Measurements from ENCODE around the gene KRTAP4-7. TPM values are rescaled to one million over a fixed set of nuclear protein-coding genes. Genes with fewer than 3 reads are reported as not detected.
A peak's percentile ranks its signal among the peaks of the same experiment; 100 is the strongest.
"Not testable (repeated sequence)": the region's sequence is repeated elsewhere in the genome, so short reads cannot be mapped to it uniquely, and the experiment has no call there.

Gene KRTAP4-7
- total RNA-seq, 1 experiment from 2014 or later: not detected

GRCh38 chr17:41042953-41043352 is 41.0 kb upstream of the KRTAP4-7 start (continued):
- TF ChIP-seq SP1 (IDR thresholded peaks at IDR 0.05; ENCODE audit: low read depth) (no peak), EZH2phosphoT487 (IDR thresholded peaks at IDR 0.05; ENCODE audit: borderline replicate concordance) (no peak)

- H3K27ac ChIP-seq (ENCODE audit: low read depth, low read length); H3K4me2 ChIP-seq (ENCODE audit: low read length); BruUV-seq (replicated peaks); H3K4me3 ChIP-seq (replicated peaks in 1 of 2; ENCODE audit: low read depth in 1 of 2, low read length in 2 of 2); RAD21 ChIA-PET (ENCODE audit: low non-redundant PET in 1 of 2, low total read pairs in 2 of 2, uncharacterized antibody in 2 of 2, unreplicated experiment in 2 of 2); CTCF ChIA-PET; intact Hi-C loops (cut with micrococcal nuclease); H3K27me3 ChIP-seq (ENCODE audit: insufficient read depth, low read length); H4K20me1 ChIP-seq (ENCODE audit: insufficient read depth); DNase-seq (ENCODE audit: low read depth, low spot score); H3K9me3 ChIP-seq (ENCODE audit: control insufficient read depth in 1 of 2, insufficient read depth in 1 of 2, low read depth in 1 of 2, low read length in 2 of 2); H2AFZ ChIP-seq (ENCODE audit: low read depth, low read length, poor library complexity, severe bottlenecking); ATAC-seq; H3K9me2 ChIP-seq (ENCODE audit: insufficient read depth); H3K79me2 ChIP-seq (ENCODE audit: insufficient read depth, low read length); POLR2A ChIA-PET; H3K9ac ChIP-seq (ENCODE audit: low read length); H3K4me1 ChIP-seq (ENCODE audit: control insufficient read depth in 1 of 2, insufficient read depth in 2 of 2, low read length in 2 of 2): not testable (repeated sequence)
- H3K36me3 ChIP-seq (ENCODE audit: control insufficient read depth in 1 of 2, insufficient read depth in 2 of 2, low read length in 2 of 2): peaks cover 0 to 11% of the 10 kb centered on the region in 2 experiments; a peak in 1 of 4 replicates
These were observed 37.0 kb upstream of the KRTAP4-7 start, which contains the start of gene KRTAP2-1 for GRCh38 chr17:41046735-41047465. TSS of gene KRTAP2-1 (minus strand) at chr17:41047316. CDS start at chr17:41047267, 49 bp downstream.

DNA sequence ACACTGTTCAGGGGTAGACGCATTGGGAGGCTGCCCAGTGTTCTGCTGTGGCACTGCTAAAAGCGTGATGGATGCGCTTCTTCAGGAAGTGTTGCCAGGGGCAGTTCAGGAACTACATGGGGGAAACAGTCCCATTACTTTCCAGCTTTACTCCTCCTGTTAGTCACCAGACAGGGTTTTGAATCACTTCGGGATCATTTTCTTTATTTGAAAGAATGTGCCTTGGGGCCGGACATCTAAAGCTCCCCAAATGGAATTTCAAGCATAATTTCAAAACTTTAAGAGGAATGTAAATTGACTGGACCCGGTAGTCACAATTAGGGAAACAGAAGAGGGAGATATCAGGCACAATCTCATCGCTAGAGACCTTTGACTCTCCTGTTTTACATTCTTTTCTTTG is 35.5 kb upstream of the KRTAP4-7 start:
- DNase-seq (ENCODE audit: low read depth, low spot score): no peak
- Histone ChIP-seq H4K20me1 (ENCODE audit: insufficient read depth) (no peaks in the 10 kb centered on the region), H3K4me3 (replicated peaks in 1 of 2; ENCODE audit: low read depth in 1 of 2, low read length in 2 of 2) (no peak overlapping the region), H2AFZ (ENCODE audit: low read depth, low read length, poor library complexity, severe bottlenecking) (peak overlapping the region; percentile 86), H3K9me3 (ENCODE audit: control insufficient read depth in 1 of 2, insufficient read depth in 1 of 2, low read depth in 1 of 2, low read length in 2 of 2) (peaks cover 0 to 8% of the 10 kb centered on the region in 2 experiments; a peak in 1 of 4 replicates), H3K4me2 (ENCODE audit: low read length) (no peak overlapping the region), H3K4me1 (ENCODE audit: control insufficient read depth in 1 of 2, insufficient read depth in 2 of 2, low read length in 2 of 2) (no peaks in the 10 kb centered on the region; a peak in 1 of 4 replicates), H3K9me2 (ENCODE audit: insufficient read depth) (no peaks in the 10 kb centered on the region), H3K27me3 (ENCODE audit: insufficient read depth, low read length) (no peaks in the 10 kb centered on the region), H3K9ac (ENCODE audit: low read length) (no peak overlapping the region), H3K79me2 (ENCODE audit: insufficient read depth, low read length) (no peaks in the 10 kb centered on the region), H3K36me3 (ENCODE audit: control insufficient read depth in 1 of 2, insufficient read depth in 2 of 2, low read length in 2 of 2) (peaks cover 0 to 8% of the 10 kb centered on the region in 2 experiments; a peak in 1 of 4 replicates), H3K27ac (ENCODE audit: low read depth, low read length) (no peak overlapping the region)
- RAD21 ChIA-PET (ENCODE audit: low non-redundant PET in 1 of 2, low total read pairs in 2 of 2, uncharacterized antibody in 2 of 2, unreplicated experiment in 2 of 2): no interaction called here
- no peak for ATAC-seq
- intact Hi-C loops (cut with micrococcal nuclease): no loop called here
- POLR2A ChIA-PET: no interaction called here
- BruUV-seq (replicated peaks): no TSS peak
- TF ChIP-seq JUND (IDR thresholded peaks at IDR 0.05): no peak
- TF ChIP-seq, protein P1, sequence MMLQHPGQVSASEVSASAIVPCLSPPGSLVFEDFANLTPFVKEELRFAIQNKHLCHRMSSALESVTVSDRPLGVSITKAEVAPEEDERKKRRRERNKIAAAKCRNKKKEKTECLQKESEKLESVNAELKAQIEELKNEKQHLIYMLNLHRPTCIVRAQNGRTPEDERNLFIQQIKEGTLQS (IDR thresholded peaks at IDR 0.05): no peak
- no peak for TF ChIP-seq CEBPB (IDR thresholded peaks at IDR 0.05; ENCODE audit: low read depth)
- no peak for TF ChIP-seq ZBTB33 (IDR thresholded peaks at IDR 0.05; ENCODE audit: extremely low read depth, insufficient replicate concordance, low read length)
- TF ChIP-seq YY1 (IDR thresholded peaks at IDR 0.05; ENCODE audit: extremely low read depth, insufficient replicate concordance, low read depth, low read length): no peak
- CTCF ChIA-PET: no interaction called here

All from HCT116 (cell line).